IMR-90 (cell line): ENCODE measurements around the gene RAB3A. TPM values are rescaled to one million over a fixed set of nuclear protein-coding genes. Genes with fewer than 3 reads are reported as not detected.

ENCODE experiments used
- ATAC-seq: fragments of 200-7000 bp; cut with Tn5 transposase; 2 replicates; pipeline ENCODE4 v1.9.1; 2020; ENCODE audit warnings: low read depth, mild to moderate bottlenecking, moderate library complexity
- BruUV-seq: library from RNA; stranded (reverse); fragments of 400-500 nt; replicated peaks from 2 replicates; lab custom pipeline; 2021; lab: Mats Ljungman, UMichigan
- CTCF ChIA-PET: fragments of 300-600 bp; formaldehyde crosslinking; extraction: SDS; loops from one replicate; lab custom pipeline; 2021; ENCODE audit warnings: antibody characterized with exemption; lab: Yijun Ruan, JAX
- POLR2A ChIA-PET: fragments of 300-600 bp; sonication (Branson Sonifier 250); formaldehyde crosslinking; loops from one replicate; lab custom pipeline; 2022; ENCODE audit warnings: antibody characterized with exemption; ENCODE audit not compliant: unreplicated experiment; lab: Charles Lee
- DNase-seq: peaks from one replicate; pipeline ENCODE4 v3.0.0; 2013
- H2AFZ ChIP-seq: replicated peaks from 2 replicates; pipeline ENCODE3; 2013; ENCODE audit warnings: low read length, mild to moderate bottlenecking; ENCODE audit not compliant: poor library complexity
- H2AK5ac ChIP-seq: 2 replicates; pipeline ENCODE4 v1.6.1; 2013; ENCODE audit warnings: low read depth, low read length, inconsistent platforms
- H2AK9ac ChIP-seq: replicated peaks from 2 replicates; pipeline ENCODE3; 2013; ENCODE audit warnings: mild to moderate bottlenecking, low read depth, low read length, moderate library complexity; ENCODE audit not compliant: poor library complexity
- H2BK120ac ChIP-seq: 2 replicates; pipeline ENCODE4 v1.6.1; 2013; ENCODE audit warnings: low read depth, low read length, inconsistent platforms
- H2BK15ac ChIP-seq: 3 replicates; pipeline ENCODE4 v1.6.1; 2013; ENCODE audit warnings: low read depth, low read length, inconsistent platforms
- H2BK20ac ChIP-seq: 2 replicates; pipeline ENCODE4 v1.6.1; 2013; ENCODE audit warnings: low read depth, mild to moderate bottlenecking, inconsistent platforms, low read length, moderate library complexity
- H2BK5ac ChIP-seq: 2 replicates; pipeline ENCODE4 v1.6.1; 2013; ENCODE audit warnings: mild to moderate bottlenecking, low read depth, low read length, inconsistent platforms; ENCODE audit not compliant: poor library complexity, severe bottlenecking
- H3K14ac ChIP-seq: replicated peaks from 2 replicates; pipeline ENCODE4 v1.6.1; 2013; ENCODE audit warnings: low read depth, low read length, inconsistent platforms
- H3K18ac ChIP-seq: 2 replicates; pipeline ENCODE4 v1.6.1; 2013; ENCODE audit warnings: low read depth, low read length, control low read depth
- H3K23ac ChIP-seq: 2 replicates; pipeline ENCODE4 v1.6.1; 2013; ENCODE audit warnings: low read depth, low read length, inconsistent platforms
- H3K27ac ChIP-seq: 2 replicates; pipeline ENCODE4 v1.5.1; 2013; ENCODE audit warnings: mild to moderate bottlenecking, control low read depth, low read length; ENCODE audit not compliant: insufficient read depth
- H3K27me3 ChIP-seq: 2 replicates; pipeline ENCODE4 v1.6.1; 2013; ENCODE audit warnings: low read length; ENCODE audit not compliant: control insufficient read depth, insufficient read depth
- H3K36me3 ChIP-seq: 2 replicates; pipeline ENCODE4 v1.6.1; 2013; ENCODE audit warnings: low read length, mixed read lengths; ENCODE audit not compliant: control insufficient read depth, insufficient read depth
- H3K4ac ChIP-seq: 2 replicates; pipeline ENCODE4 v1.6.1; 2013; ENCODE audit warnings: low read depth, low read length, inconsistent platforms
- H3K4me1 ChIP-seq: 2 replicates; pipeline ENCODE4 v1.6.1; 2013; ENCODE audit warnings: low read length, mixed read lengths; ENCODE audit not compliant: control insufficient read depth, insufficient read depth
- H3K4me2 ChIP-seq: 2 replicates; pipeline ENCODE4 v1.6.1; 2013; ENCODE audit warnings: low read depth, mild to moderate bottlenecking, control low read depth, low read length, moderate library complexity
- H3K4me3 ChIP-seq: 2 replicates; pipeline ENCODE4 v1.5.1; 2013; ENCODE audit warnings: low read depth, mild to moderate bottlenecking, control low read depth, low read length, moderate library complexity; ENCODE audit not compliant: insufficient read depth
- H3K56ac ChIP-seq: 2 replicates; pipeline ENCODE4 v1.6.1; 2013; ENCODE audit warnings: low read length, inconsistent platforms; ENCODE audit not compliant: insufficient read depth; ENCODE audit errors: extremely low read depth
- H3K79me1 ChIP-seq, 2 experiments: 2 replicates each; pipeline ENCODE4 v1.6.1; 2013; ENCODE audit warnings: low read length in 2 of 2, inconsistent platforms in 1 of 2, low read depth in 1 of 2
- H3K9ac ChIP-seq: 2 replicates; pipeline ENCODE4 v1.6.1; 2013; ENCODE audit warnings: low read depth, low read length, control low read depth
- H3K9me1 ChIP-seq: 2 replicates; pipeline ENCODE4 v1.6.1; 2013; ENCODE audit warnings: low read length, inconsistent platforms; ENCODE audit not compliant: insufficient read depth
- H3K9me3 ChIP-seq: 2 replicates; pipeline ENCODE4 v1.6.1; 2013; ENCODE audit warnings: low read length; ENCODE audit not compliant: control insufficient read depth, insufficient read depth
- H4K20me1 ChIP-seq: 2 replicates; pipeline ENCODE4 v1.6.1; 2013; ENCODE audit warnings: low read length, inconsistent platforms; ENCODE audit not compliant: insufficient read depth
- H4K5ac ChIP-seq: 2 replicates; pipeline ENCODE4 v1.6.1; 2013; ENCODE audit warnings: mild to moderate bottlenecking, low read depth, low read length, control low read depth
- H4K8ac ChIP-seq, 2 experiments: 2 replicates each; pipeline ENCODE4 v1.6.1; 2013; ENCODE audit warnings: low read depth in 2 of 2, low read length in 2 of 2, control low read depth in 1 of 2, inconsistent platforms in 1 of 2
- H4K91ac ChIP-seq: 2 replicates; pipeline ENCODE4 v1.6.1; 2013; ENCODE audit warnings: low read depth, low read length, inconsistent platforms; ENCODE audit not compliant: insufficient read depth
- BHLHE40 ChIP-seq: fragments of 150-350 bp; IDR thresholded peaks from 2 replicates; pipeline ENCODE4 v1.6.1; 2016; ENCODE audit warnings: mild to moderate bottlenecking, low read depth, low read length
- CEBPB ChIP-seq: IDR thresholded peaks from 2 replicates; pipeline ENCODE4 v1.6.1; 2012; ENCODE audit warnings: low read depth, low read length, improper control_type of control experiment
- CHD1 ChIP-seq: IDR thresholded peaks from 2 replicates; pipeline ENCODE4 v1.6.1; 2012; ENCODE audit warnings: low read depth, low read length, improper control_type of control experiment
- ELK1 ChIP-seq: fragments of 150-350 bp; IDR thresholded peaks from 2 replicates; pipeline ENCODE4 v1.6.1; 2016; ENCODE audit warnings: low read depth, mild to moderate bottlenecking, low read length, moderate library complexity, borderline replicate concordance
- NFE2L2 ChIP-seq: fragments of 150-350 bp; IDR thresholded peaks from 2 replicates; pipeline ENCODE4 v1.6.1; 2016; ENCODE audit warnings: low read depth, mild to moderate bottlenecking, low read length
- POLR2A ChIP-seq: IDR thresholded peaks from 2 replicates; pipeline ENCODE4 v1.6.1; 2012; ENCODE audit warnings: mild to moderate bottlenecking, low read depth, low read length
- WGBS, 2 experiments: methylation state at CpG; one replicate each; pipeline versions ENCODE4 v1.1.5 to v1.1.7; 2013; ENCODE audit warnings: missing lambda C conversion rate in 2 of 2; ENCODE audit not compliant: insufficient read length in 1 of 2; ENCODE audit errors: extremely low coverage in 2 of 2; 5-methylcytosine and 5-hydroxymethylcytosine counted together
- dilution Hi-C: fragments of 300-500 bp; cut with HindIII; formaldehyde crosslinking; loops from one replicate; pipeline ENCODE4 v1.14.3; 2018; ENCODE audit warnings: low sequenced_read_pairs; ENCODE audit not compliant: unreplicated experiment
- in situ Hi-C: fragments of 300-500 bp; cut with MboI; formaldehyde crosslinking; loops from 3 replicates; pipeline ENCODE4 v1.14.3; 2019; ENCODE audit warnings: low sequenced_read_pairs, inconsistent platforms, mixed read lengths
- intact Hi-C: fragments of 100-400 bp; cut with micrococcal nuclease; formaldehyde crosslinking; loops from 2 replicates; pipeline ENCODE4 v1.10.0; 2022
- polyA plus RNA-seq, 3 experiments: library from polyadenylated mRNA; depleted of rRNA; stranded (reverse); fragments of >200 nt; gene quantifications; 2 replicates each; pipeline ENCODE4 v1.2.3, GENCODE V29; 2012; ENCODE audit warnings: low replicate concordance in 1 of 3
- total RNA-seq: library from RNA; depleted of rRNA; stranded (reverse); fragments of >200 nt; gene quantifications from 2 replicates; pipeline ENCODE4 v1.2.3, GENCODE V29; 2012

Gene RAB3A
- total and polyA plus RNA-seq, 2 of the 4 experiments (the other 2 are of a cell fraction), result 3.0 to 13.6 TPM

- peaks cover 15 to 49% of the 10 kb centered on the region in 2 experiments; a peak in 3 of 4 replicates for H3K79me1 ChIP-seq
- H3K9ac ChIP-seq, result no peak overlapping the region
- no peak overlapping the region for H3K4ac ChIP-seq
- H3K27ac ChIP-seq, result no peak overlapping the region
- ChIA-PET POLR2A (no interaction called here), CTCF (interaction anchor here (0.6 kb wide), 1 partner anchor 254 kb away, joined by 3 read pairs; no protein-coding TSS in a partner anchor)
- no peak overlapping the region for H2BK120ac ChIP-seq
- no peak overlapping the region for H3K23ac ChIP-seq
- TF ChIP-seq BHLHE40 (no peak), CHD1 (no peak), ELK1 (no peak), CEBPB (no peak), POLR2A (no peak), NFE2L2 (no peak)
- peaks cover 29% of the 10 kb centered on the region for H4K20me1 ChIP-seq
- no peak overlapping the region for H3K4me2 ChIP-seq
- H2AFZ ChIP-seq, result no peak overlapping the region
- no peak overlapping the region for H3K56ac ChIP-seq
- ATAC-seq (no peak), DNase-seq (no peak)
- H3K9me1 ChIP-seq, result peaks cover 17% of the 10 kb centered on the region
- peaks cover 19% of the 10 kb centered on the region for H3K4me1 ChIP-seq
- no TSS peak for BruUV-seq
- no peak overlapping the region for H3K4me3 ChIP-seq
- H4K8ac ChIP-seq, result no peak overlapping the region
- dilution Hi-C loops (no loop called here), in situ Hi-C loops (no loop called here), intact Hi-C loops (loop anchor here (10.0 kb wide), 1 partner anchor 151 kb away; the partner anchor contains the start of gene ARRDC2)
- no peak overlapping the region for H2BK20ac ChIP-seq
- no peak overlapping the region for H2AK9ac ChIP-seq
- no peak overlapping the region for H3K18ac ChIP-seq
- H3K27me3 ChIP-seq, result no peaks in the 10 kb centered on the region
- H2AK5ac ChIP-seq, result no peak overlapping the region
- H3K14ac ChIP-seq, result no peak overlapping the region
- H2BK15ac ChIP-seq, result no peak overlapping the region
- no peak overlapping the region for H2BK5ac ChIP-seq
- WGBS, 2 experiments, result 97% methylated on average over 26 of the region's 43 CpGs; no CpG with 5 or more reads in 1 of the 2 experiments
- no peak overlapping the region for H4K91ac ChIP-seq
- no peak overlapping the region for H4K5ac ChIP-seq
- peaks cover 11% of the 10 kb centered on the region; the same call in 1 of the 2 replicates for H3K36me3 ChIP-seq
- no peaks in the 10 kb centered on the region for H3K9me3 ChIP-seq
These were observed 48.5 kb downstream of the RAB3A start for GRCh38 chr19:18155095-18156087.
